OCI-LY1 (cell line): Measurements from ENCODE around the gene GSK3B.

Experiments
- CTCF ChIP-seq: fragments of 200-600 bp; sonication (generic), shearing (Covaris generic); IDR thresholded peaks from 2 replicates; pipeline ENCODE4 v1.5.1; 2017; ENCODE audit warnings: mild to moderate bottlenecking, antibody characterized with exemption, low read length, moderate library complexity, mixed read lengths
- EZH2 ChIP-seq: fragments of 200-600 bp; sonication (generic), shearing (Covaris generic); IDR thresholded peaks from 2 replicates; pipeline ENCODE4 v1.8.0; 2017; ENCODE audit warnings: borderline replicate concordance, mixed run types, mild to moderate bottlenecking, antibody characterized with exemption, low read length, moderate library complexity, mixed read lengths

DNA sequence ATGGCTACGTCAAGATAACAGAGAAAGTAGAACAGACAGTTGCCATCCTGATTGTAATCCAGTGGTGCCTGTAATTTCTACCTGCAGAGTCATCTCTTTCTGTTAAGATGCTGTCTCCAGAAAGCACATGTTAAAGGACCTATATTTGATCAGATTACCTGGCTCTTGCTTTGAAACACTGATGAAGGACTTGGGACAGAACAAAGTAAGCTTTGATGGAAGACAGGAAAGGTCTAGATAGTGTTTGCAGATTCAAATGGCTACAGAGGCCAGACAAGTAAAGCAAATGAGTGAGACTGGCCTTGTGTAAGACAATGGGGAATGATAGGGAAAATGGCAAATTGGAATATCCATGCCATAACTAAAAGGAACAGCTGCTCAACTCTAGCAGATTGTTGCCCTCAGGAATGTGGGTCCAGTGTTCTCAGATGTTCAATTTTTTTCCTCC lies 1.8 kb upstream of the GSK3B start:
- TF ChIP-seq CTCF, result no peak
- no peak for TF ChIP-seq EZH2
